ENCODE results near the gene SYCE1L.
"Not testable (repeated sequence)": the region's sequence is repeated elsewhere in the genome, so short reads cannot be mapped to it uniquely, and the experiment has no call there.

The SYCE1L gene, protein sequence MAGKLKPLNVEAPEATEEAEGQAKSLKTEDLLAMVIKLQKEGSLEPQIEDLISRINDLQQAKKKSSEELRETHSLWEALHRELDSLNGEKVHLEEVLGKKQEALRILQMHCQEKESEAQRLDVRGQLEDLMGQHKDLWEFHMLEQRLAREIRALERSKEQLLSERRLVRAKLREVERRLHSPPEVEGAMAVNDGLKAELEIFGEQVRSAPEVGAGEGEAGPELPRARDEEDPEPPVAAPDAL

DNA sequence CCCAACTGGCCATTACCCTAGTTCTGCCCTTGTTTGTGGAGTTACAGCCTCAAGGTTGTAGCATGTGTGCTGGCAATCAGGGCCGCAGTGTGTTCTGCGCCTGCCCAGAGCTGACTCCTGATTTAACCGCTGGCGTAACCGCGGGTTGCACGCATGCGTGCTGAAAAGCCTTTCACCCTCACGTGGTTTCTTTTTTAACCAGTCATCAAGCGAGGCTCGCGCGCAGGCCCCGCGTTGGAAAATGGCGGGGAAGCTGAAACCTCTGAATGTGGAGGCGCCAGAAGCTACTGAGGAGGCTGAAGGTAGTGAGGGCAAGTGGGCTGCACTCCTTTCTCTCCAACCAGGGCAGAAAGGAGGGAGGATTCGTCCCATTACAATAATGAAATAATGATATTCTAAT lies at the start of gene SYCE1L:
Gene SYCE1L, plus strand, starts transcription at position 198 of the 400 bp plus-strand sequence. Its CDS starts 44 bp downstream, at position 242.
- DNase-seq (ENCODE audit: low read depth), result no peak

DNA sequence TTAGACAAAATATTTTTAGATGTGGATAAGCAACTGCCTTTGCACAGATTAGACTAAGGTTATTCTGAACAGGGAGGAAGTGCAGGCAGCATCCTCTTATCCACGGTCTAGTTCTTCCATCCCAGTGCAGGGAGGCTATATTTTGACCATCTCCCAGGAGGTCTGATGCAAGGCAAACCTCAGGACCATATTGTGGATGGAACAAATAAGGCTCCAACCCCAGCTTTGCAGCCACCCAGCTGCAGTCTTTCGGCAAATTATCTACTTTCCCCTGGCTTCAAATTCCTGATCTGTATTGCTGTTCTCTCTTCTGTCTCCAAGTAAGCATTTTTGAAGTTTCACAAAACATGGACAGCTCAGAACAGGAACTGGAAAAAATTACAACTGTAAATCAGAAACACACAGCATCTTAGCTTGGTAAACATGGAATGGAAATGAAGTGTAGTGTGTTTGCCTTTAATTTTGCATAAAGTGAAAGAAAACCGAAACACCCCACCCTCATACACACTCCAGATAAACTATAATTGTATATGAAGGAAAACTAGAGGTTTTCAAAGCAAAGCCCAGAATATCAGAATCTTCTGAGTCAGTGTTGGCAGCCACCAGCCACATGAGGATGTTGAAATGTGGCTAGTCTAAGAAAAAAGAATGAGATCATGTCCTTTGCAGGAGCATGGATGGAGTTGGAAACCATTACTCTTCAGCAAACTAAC lies 41.7 kb upstream of the SYCE1L start:
- DNase-seq (ENCODE audit: low read depth), result no peak

- DNase-seq (ENCODE audit: low read depth), result no peak
Observed at GRCh38 chr16:77158293-77158692, 40.9 kb upstream of the SYCE1L start.

- no peak for DNase-seq (ENCODE audit: low read depth)
Observed at GRCh38 chr16:77165006-77165405, 34.2 kb upstream of the SYCE1L start.

- not testable (repeated sequence) for DNase-seq (ENCODE audit: low read depth)
Observed at GRCh38 chr16:77165536-77166236, 33.5 kb upstream of the SYCE1L start.

DNA sequence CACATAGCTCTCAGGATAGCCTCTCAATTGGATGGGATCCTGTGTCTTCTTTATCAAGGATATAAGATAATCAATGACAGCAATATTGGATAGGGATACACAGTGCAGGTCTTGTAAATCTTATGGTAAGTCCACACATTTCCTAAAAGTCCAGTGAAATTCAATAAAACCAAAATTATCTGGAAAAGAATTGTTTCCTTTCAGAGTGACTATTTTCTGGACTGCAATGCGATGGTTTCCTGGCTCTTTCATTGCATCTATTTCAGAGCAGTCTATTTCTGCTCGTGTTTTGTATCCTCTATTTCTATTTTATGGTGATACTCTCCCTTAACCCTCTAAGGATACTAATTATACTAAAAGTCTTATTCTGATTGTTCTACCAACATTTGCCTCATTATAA lies 32.5 kb upstream of the SYCE1L start:
- no peak for DNase-seq (ENCODE audit: low read depth)

DNA sequence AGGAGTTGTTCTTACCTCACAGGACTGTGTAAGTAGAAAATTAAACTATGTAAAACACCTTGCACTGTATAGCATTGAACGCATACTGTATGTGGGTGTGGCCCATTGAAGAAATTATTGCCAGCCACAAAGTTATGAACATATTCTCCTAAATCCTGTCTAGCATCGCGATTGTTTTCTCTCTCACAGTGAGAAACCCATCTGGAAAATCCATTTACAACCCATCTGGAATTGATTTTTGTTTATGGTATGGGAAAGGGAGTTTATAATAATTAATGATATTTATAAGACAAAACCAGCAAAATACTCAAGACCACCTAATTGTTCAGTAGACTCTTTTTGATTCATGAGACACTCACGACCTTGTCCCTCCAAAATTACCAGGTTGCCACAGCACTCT lies 30.3 kb upstream of the SYCE1L start:
- DNase-seq (ENCODE audit: low read depth), result no peak

- DNase-seq (ENCODE audit: low read depth), result no peak
Observed at GRCh38 chr16:77169650-77170236, 29.5 kb upstream of the SYCE1L start.

DNA sequence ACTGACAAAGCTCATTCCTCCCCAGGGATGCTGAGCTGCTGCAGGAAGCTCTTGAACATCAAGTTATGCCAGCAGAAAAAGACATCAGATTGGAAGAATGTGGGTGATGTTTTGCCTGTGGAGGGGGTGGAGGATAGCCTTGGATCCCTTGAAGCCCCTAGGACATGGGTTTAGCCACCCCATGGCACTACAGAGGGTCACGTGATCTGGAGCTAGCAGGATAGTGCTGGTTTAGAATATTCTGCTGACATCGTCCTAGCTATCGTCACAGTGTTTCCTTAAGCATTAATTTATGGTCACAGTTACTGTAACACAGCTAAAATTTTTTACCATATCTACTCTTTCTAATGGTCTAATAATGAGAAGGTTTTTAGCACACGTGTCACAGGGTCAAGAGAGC lies 28.4 kb upstream of the SYCE1L start:
- no peak for DNase-seq (ENCODE audit: low read depth)

- DNase-seq (ENCODE audit: low read depth), result no peak
Observed at GRCh38 chr16:77171745-77172635, 27.2 kb upstream of the SYCE1L start.

DNA sequence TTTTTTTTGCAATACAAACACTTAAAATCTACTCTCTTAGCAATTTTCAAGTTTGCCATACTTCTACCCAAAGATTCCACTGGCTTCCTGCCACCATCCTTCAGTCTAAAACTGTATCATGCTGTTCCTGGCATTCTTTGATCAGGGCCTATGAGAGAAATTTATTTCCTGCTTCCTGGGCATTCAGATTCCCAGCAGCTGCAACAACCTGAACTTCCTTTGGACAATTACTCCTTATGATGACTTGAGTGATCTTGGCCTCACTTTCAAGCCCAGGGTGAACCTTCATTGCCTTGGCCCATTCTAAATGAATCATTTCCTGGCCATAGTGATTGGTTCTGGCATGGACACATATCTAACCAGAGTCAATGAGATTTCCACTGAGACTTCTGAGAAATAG lies 26.3 kb upstream of the SYCE1L start:
- no peak for DNase-seq (ENCODE audit: low read depth)

GRCh38 chr16:77183137-77183536 lies 16.1 kb upstream of the SYCE1L start:
- DNase-seq (ENCODE audit: low read depth), result no peak

GRCh38 chr16:77186298-77186697 lies 12.9 kb upstream of the SYCE1L start:
- DNase-seq (ENCODE audit: low read depth), result not testable (repeated sequence)

- DNase-seq (ENCODE audit: low read depth), result no peak
Observed at GRCh38 chr16:77190190-77190477, 9.1 kb upstream of the SYCE1L start.

DNA sequence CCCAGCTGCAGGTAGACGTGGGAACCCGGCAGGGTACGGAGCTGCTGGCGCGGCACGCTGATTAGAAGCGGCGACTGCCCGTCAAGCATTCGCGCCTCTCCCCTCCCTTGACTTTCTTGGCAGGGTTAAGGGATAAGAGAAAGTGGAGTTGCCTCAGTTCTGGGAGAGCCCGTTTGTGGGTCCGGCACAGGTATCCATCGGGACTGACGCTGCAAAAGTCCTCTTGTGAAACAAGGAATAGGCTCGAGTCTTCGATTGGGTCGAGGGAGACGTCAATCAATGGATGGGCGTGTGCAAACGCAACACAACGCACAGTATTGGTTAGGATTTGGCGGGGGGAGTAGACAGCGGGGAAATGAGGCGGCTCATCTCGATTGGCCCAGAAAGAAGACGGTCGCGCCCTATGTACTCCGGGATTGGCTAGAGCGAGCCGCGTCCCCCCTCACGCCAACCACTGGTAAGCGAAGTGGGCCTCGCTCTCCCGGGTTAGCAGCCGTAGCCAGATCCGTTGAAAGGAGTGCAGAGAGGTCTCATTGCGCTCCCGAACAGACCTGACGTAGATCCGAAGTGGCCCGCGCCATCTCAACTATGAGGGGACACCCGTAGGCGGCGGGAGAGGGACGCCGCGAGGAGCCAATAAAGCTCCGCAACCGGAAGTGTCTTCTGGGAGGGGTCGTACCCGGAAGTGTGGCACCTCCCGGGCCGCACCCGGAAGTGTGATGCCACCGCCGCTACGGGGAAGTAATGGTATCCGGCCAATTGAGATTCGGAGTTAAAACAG lies 8.5 kb upstream of the SYCE1L start, which contains the start of gene MON1B:
Gene MON1B, plus strand, starts transcription at position 713 of the 781 bp plus-strand sequence. CDS start 296 bp downstream, outside the sequence.
- peak; percentile 71 for DNase-seq (ENCODE audit: low read depth)

GRCh38 chr16:77191259-77191969 lies 7.8 kb upstream of the SYCE1L start:
- no peak for DNase-seq (ENCODE audit: low read depth)

DNA sequence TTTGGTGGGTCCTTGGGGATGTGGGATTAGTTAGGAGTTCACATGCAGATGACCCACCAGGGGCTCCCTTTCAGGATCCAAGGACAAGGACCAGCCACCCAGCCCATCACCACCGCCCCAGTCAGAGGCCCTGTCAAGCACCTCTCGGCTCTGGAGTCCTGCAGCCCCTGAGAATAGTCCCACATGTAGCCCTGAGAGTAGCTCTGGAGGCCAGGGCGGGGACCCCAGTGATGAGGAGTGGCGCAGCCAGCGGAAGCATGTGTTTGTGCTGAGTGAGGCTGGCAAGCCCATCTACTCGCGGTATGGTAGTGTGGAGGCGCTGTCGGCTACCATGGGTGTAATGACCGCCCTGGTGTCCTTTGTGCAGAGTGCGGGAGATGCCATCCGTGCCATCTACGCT lies 5.8 kb upstream of the SYCE1L start:
- no peak for DNase-seq (ENCODE audit: low read depth)

DNA sequence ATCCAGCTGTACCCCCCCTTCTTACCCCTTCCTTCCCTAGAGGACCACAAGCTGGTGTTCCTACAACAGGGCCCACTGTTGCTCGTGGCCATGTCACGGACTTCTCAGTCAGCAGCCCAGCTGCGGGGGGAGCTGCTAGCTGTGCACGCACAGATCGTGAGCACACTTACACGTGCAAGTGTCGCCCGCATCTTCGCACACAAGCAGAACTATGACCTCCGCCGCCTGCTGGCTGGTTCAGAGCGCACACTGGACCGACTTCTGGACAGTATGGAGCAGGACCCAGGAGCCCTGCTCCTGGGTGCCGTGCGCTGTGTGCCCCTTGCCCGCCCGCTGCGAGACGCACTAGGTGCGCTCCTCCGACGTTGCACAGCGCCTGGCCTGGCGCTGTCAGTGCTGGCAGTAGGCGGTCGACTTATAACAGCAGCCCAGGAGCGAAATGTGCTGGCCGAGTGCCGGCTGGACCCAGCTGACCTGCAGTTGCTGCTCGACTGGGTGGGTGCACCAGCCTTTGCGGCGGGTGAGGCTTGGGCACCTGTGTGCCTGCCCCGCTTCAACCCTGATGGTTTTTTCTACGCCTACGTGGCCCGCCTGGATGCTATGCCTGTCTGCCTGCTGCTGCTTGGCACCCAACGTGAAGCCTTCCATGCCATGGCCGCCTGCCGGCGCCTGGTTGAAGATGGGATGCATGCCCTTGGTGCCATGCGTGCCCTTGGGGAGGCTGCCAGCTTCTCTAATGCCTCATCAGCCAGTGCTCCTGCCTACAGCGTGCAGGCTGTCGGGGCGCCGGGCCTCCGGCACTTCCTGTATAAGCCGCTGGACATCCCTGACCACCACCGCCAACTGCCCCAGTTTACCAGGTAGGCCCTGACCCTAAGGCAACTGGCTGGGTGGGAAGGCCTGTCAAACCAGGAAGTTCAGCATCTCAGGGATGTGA lies 4.6 kb upstream of the SYCE1L start:
- DNase-seq (ENCODE audit: low read depth), result no peak

DNA sequence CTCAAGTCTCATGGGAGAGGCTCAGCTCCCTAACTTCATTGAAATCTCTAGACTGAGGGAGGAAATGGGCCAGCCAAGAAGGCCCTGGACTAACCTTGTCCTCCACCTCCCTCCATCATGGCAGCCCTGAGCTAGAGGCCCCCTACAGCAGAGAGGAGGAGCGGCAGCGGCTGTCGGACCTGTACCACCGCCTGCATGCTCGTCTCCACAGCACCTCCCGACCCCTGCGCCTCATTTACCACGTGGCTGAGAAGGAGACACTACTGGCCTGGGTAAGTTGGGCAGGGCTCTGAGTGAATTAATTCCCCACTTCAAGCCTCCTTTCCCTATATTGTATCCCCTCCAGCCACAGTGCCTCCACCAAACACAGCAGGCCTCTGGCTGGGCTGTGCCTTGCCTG lies 3.8 kb upstream of the SYCE1L start:
- DNase-seq (ENCODE audit: low read depth), result no peak

All from stimulated activated CD8-positive, alpha-beta memory T cell treated with anti-CD3 and anti-CD28 coated beads, Interleukin-15, amount 100 ng/mL, for 24 hours (primary cell).